HepG2 (cell line): ENCODE results near the gene SLC22A23. TPM values are rescaled to one million over a fixed set of nuclear protein-coding genes. Genes with fewer than 3 reads are reported as not detected.

ENCODE experiments used
- IKZF1 ChIP-seq: fragments of 450-650 bp; IDR thresholded peaks from 2 replicates; pipeline ENCODE4 v1.7.1; 2016
- IKZF4 ChIP-seq: sonication (generic); formaldehyde crosslinking; IDR thresholded peaks from 2 replicates; pipeline ENCODE4 v1.5.1; 2020; ENCODE audit warnings: borderline replicate concordance, mild to moderate bottlenecking, low read depth, missing genetic modification reagents; ENCODE audit errors: not compliant biosample characterization
- NAIF1 ChIP-seq: sonication (generic); formaldehyde crosslinking; IDR thresholded peaks from 2 replicates; pipeline ENCODE4 v1.5.0; 2020; ENCODE audit warnings: mild to moderate bottlenecking, missing genetic modification reagents, borderline replicate concordance
- RXRA ChIP-seq: sonication (generic); formaldehyde crosslinking; IDR thresholded peaks from 2 replicates; pipeline ENCODE4 v1.5.1; 2020; ENCODE audit warnings: missing genetic modification reagents
- SMAD3 ChIP-seq: sonication (generic); formaldehyde crosslinking; IDR thresholded peaks from 2 replicates; pipeline ENCODE4 v1.4.0; 2020; ENCODE audit warnings: missing genetic modification reagents
- ZNF720 ChIP-seq: sonication (generic); formaldehyde crosslinking; IDR thresholded peaks from 2 replicates; pipeline ENCODE4 v1.4.0; 2020; ENCODE audit warnings: missing genetic modification reagents
- ZNF747 ChIP-seq: sonication (generic); formaldehyde crosslinking; IDR thresholded peaks from 2 replicates; pipeline ENCODE4 v1.8.1; 2023; ENCODE audit warnings: missing genetic modification reagents, mild to moderate bottlenecking, borderline replicate concordance
- ZSCAN31 ChIP-seq: sonication (generic); formaldehyde crosslinking; IDR thresholded peaks from 2 replicates; pipeline ENCODE4 v1.5.0; 2020; ENCODE audit warnings: low read depth, mild to moderate bottlenecking, missing genetic modification reagents
- polyA plus RNA-seq, 8 experiments: library from polyadenylated mRNA; depleted of rRNA in 3 of 8; stranded (reverse) in 7 of 8; unstranded in 1 of 8; fragments of >200 nt; fragmentation: Illumina TruSeq in 4 of 8; extraction: Trizol in 4 of 8; gene quantifications; 2 replicates each; pipeline versions ENCODE4 v1.2.1 to v1.2.3, GENCODE V29; 2011 to 2016; ENCODE audit warnings: low read depth in 4 of 8, missing spikeins in 1 of 8, mixed read lengths in 1 of 8; ENCODE audit not compliant: insufficient read depth in 1 of 8
- total RNA-seq, 5 experiments: library from RNA; depleted of rRNA; stranded (reverse); fragments of >200 nt; fragmentation: Illumina TruSeq; extraction: Trizol; gene quantifications; 2 replicates each; pipeline ENCODE4 v1.2.3, GENCODE V29; 2016; ENCODE audit warnings: low read depth in 1 of 5
- TF ChIP-seq, protein P1 (sequence below): sonication (generic); formaldehyde crosslinking; IDR thresholded peaks from one replicate; pipeline ENCODE4 v1.5.1; 2020; ENCODE audit warnings: mild to moderate bottlenecking, missing genetic modification reagents; ENCODE audit errors: not compliant biosample characterization
- TF ChIP-seq, protein P2 (sequence below), 2 experiments: sonication (generic) in 1 of 2; formaldehyde crosslinking in 1 of 2; IDR thresholded peaks; 2 replicates each; pipeline versions ENCODE4 v1.4.0 to v1.6.1; 2016 to 2020; ENCODE audit warnings: borderline replicate concordance in 1 of 2, low read depth in 1 of 2, mild to moderate bottlenecking in 1 of 2, missing genetic modification reagents in 1 of 2
- TF ChIP-seq, protein P3 (sequence below): sonication (generic); formaldehyde crosslinking; IDR thresholded peaks from 2 replicates; pipeline ENCODE4 v1.5.1; 2020; ENCODE audit warnings: missing genetic modification reagents, mild to moderate bottlenecking, borderline replicate concordance
- TF ChIP-seq, protein P4 (sequence below): sonication (generic); formaldehyde crosslinking; IDR thresholded peaks from 2 replicates; pipeline ENCODE4 v1.4.0; 2020; ENCODE audit warnings: missing genetic modification reagents

The SLC22A23 gene
- total and polyA plus RNA-seq, 2 of the 13 experiments (the other 11 are each of a cell fraction or from before 2014, with no cell fraction given), result 11.8 to 17.5 TPM

DNA sequence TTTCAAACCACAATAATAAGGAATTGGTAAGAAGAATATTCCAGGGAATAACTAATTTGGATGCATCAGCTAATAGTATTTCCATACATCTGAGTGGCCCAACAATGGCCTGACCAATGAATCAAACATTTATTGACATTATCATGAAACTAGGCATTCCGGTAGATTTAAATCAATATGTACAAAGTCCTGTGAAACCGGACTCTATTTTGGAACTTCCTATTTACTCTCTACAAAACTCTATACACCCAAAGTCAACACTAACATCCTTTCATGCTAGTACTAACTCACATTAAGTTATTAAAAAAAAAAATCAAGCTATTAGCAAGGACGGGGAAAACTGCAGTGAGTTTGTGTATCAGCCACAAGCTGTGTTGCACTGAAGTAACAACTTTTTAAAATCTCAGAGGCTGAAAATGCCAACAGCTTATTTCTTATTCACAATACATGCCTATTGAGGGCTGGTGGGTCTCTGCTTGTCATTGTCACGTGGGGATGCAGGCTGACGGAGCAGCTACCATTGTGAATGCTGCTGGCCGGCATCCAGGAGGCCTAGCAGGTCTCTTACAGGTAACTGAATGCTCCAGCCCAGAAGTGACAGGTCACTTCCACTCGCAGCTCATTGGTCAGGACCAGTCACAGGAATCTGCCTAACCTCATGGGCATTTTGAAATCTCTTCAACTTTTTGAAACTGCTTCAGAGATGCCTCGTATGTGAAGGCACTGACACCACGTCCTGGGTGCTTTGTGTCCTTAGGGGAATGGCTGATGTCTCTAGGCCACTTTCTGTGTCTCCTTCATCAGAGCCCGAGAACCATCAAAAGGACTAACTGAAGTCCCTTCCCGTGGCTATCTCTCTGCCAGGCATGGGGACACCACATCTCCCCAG is 76.3 kb downstream of the SLC22A23 start (continued):
- TF ChIP-seq, protein P1, sequence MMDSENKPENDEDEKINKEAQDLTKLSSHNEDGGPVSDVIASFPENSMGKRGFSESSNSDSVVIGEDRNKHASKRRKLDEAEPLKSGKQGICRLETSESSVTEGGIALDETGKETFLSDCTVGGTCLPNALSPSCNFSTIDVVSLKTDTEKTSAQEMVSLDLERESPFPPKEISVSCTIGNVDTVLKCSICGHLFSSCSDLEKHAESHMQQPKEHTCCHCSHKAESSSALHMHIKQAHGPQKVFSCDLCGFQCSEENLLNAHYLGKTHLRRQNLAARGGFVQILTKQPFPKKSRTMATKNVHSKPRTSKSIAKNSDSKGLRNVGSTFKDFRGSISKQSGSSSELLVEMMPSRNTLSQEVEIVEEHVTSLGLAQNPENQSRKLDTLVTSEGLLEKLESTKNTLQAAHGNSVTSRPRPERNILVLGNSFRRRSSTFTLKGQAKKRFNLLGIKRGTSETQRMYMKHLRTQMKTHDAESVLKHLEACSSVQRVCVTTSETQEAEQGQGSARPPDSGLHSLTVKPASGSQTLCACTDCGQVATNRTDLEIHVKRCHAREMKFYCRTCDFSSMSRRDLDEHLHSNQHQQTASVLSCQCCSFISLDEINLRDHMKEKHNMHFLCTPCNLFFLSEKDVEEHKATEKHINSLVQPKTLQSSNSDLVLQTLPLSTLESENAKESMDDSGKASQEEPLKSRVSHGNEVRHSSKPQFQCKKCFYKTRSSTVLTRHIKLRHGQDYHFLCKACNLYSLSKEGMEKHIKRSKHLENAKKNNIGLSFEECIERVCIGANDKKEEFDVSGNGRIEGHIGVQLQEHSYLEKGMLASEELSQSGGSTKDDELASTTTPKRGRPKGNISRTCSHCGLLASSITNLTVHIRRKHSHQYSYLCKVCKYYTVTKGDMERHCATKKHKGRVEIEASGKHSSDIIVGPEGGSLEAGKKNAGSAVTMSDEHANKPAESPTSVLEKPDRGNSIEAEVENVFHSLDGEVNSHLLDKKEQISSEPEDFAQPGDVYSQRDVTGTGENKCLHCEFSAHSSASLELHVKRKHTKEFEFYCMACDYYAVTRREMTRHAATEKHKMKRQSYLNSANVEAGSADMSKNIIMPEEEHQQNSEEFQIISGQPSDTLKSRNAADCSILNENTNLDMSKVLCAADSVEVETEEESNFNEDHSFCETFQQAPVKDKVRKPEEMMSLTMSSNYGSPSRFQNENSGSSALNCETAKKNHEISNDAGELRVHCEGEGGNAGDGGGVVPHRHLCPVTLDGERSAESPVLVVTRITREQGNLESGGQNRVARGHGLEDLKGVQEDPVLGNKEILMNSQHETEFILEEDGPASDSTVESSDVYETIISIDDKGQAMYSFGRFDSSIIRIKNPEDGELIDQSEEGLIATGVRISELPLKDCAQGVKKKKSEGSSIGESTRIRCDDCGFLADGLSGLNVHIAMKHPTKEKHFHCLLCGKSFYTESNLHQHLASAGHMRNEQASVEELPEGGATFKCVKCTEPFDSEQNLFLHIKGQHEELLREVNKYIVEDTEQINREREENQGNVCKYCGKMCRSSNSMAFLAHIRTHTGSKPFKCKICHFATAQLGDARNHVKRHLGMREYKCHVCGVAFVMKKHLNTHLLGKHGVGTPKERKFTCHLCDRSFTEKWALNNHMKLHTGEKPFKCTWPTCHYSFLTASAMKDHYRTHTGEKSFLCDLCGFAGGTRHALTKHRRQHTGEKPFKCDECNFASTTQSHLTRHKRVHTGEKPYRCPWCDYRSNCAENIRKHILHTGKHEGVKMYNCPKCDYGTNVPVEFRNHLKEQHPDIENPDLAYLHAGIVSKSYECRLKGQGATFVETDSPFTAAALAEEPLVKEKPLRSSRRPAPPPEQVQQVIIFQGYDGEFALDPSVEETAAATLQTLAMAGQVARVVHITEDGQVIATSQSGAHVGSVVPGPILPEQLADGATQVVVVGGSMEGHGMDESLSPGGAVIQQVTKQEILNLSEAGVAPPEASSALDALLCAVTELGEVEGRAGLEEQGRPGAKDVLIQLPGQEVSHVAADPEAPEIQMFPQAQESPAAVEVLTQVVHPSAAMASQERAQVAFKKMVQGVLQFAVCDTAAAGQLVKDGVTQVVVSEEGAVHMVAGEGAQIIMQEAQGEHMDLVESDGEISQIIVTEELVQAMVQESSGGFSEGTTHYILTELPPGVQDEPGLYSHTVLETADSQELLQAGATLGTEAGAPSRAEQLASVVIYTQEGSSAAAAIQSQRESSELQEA (CRISPR knock-in tag), result no peak
- TF ChIP-seq, protein P2, sequence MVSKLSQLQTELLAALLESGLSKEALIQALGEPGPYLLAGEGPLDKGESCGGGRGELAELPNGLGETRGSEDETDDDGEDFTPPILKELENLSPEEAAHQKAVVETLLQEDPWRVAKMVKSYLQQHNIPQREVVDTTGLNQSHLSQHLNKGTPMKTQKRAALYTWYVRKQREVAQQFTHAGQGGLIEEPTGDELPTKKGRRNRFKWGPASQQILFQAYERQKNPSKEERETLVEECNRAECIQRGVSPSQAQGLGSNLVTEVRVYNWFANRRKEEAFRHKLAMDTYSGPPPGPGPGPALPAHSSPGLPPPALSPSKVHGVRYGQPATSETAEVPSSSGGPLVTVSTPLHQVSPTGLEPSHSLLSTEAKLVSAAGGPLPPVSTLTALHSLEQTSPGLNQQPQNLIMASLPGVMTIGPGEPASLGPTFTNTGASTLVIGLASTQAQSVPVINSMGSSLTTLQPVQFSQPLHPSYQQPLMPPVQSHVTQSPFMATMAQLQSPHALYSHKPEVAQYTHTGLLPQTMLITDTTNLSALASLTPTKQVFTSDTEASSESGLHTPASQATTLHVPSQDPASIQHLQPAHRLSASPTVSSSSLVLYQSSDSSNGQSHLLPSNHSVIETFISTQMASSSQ (IDR thresholded peaks at IDR 0.05; ENCODE audit: low read depth), result peak; percentile 81
- TF ChIP-seq, protein P2 (CRISPR knock-in tag; IDR thresholded peaks at IDR 0.05; ENCODE audit: borderline replicate concordance), result peak; percentile 71; the same call in 1 of the 2 replicates
- TF ChIP-seq, protein P3, sequence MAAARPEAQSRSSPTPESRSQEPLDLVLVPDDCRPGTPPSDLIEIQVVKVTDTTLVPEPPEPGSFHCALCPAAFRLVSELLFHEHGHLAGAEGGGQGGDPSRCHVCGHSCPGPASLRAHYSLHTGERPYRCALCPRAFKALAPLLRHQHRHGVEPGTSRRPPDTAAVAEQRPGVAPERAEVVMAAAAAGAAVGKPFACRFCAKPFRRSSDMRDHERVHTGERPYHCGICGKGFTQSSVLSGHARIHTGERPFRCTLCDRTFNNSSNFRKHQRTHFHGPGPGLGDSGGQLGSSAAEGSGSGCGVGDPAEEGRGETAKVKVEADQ (CRISPR knock-in tag), result no peak
- TF ChIP-seq ZNF720, result no peak
- no peak for TF ChIP-seq IKZF4 (CRISPR knock-in tag)
- TF ChIP-seq SMAD3 (CRISPR knock-in tag), result peak; percentile 51; the same call in 1 of the 2 replicates
- TF ChIP-seq NAIF1 (CRISPR knock-in tag), result no peak
- 0 out of 2 replicates have a peak, but pooled peaks have one; percentile 23 for TF ChIP-seq ZNF747 (CRISPR knock-in tag)
- TF ChIP-seq RXRA, result peak; percentile 59
- no peak for TF ChIP-seq ZSCAN31 (CRISPR knock-in tag)
- TF ChIP-seq IKZF1, result no peak
- TF ChIP-seq, protein P4, sequence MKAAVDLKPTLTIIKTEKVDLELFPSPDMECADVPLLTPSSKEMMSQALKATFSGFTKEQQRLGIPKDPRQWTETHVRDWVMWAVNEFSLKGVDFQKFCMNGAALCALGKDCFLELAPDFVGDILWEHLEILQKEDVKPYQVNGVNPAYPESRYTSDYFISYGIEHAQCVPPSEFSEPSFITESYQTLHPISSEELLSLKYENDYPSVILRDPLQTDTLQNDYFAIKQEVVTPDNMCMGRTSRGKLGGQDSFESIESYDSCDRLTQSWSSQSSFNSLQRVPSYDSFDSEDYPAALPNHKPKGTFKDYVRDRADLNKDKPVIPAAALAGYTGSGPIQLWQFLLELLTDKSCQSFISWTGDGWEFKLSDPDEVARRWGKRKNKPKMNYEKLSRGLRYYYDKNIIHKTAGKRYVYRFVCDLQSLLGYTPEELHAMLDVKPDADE (CRISPR knock-in tag), result no peak
